GM06990 (cell line): ENCODE data around the gene SEZ6.

ENCODE experiments used
- DNase-seq: peaks from one replicate; pipeline ENCODE4 v3.0.0-alpha.2; 2011; ENCODE audit not compliant: insufficient read length; ENCODE audit errors: extremely low read depth
- H3K27me3 ChIP-seq: replicated peaks from 2 replicates; pipeline ENCODE4 v1.6.0; 2011; ENCODE audit warnings: low read length; ENCODE audit not compliant: control insufficient read depth, insufficient read depth
- H3K36me3 ChIP-seq: 2 replicates; pipeline ENCODE4 v1.5.1; 2011; ENCODE audit warnings: low read length; ENCODE audit not compliant: control insufficient read depth, insufficient read depth
- H3K4me3 ChIP-seq: replicated peaks from 2 replicates; pipeline ENCODE4 v1.5.1; 2011; ENCODE audit warnings: low read depth, mild to moderate bottlenecking, control low read depth, low read length
- TF ChIP-seq, protein P1 (sequence below): IDR thresholded peaks from 2 replicates; pipeline ENCODE4 v1.5.1; 2011; ENCODE audit warnings: low read length, control low read depth, mild to moderate bottlenecking, inconsistent platforms; ENCODE audit not compliant: insufficient read depth, poor library complexity, severe bottlenecking

SEZ6 gene

DNA sequence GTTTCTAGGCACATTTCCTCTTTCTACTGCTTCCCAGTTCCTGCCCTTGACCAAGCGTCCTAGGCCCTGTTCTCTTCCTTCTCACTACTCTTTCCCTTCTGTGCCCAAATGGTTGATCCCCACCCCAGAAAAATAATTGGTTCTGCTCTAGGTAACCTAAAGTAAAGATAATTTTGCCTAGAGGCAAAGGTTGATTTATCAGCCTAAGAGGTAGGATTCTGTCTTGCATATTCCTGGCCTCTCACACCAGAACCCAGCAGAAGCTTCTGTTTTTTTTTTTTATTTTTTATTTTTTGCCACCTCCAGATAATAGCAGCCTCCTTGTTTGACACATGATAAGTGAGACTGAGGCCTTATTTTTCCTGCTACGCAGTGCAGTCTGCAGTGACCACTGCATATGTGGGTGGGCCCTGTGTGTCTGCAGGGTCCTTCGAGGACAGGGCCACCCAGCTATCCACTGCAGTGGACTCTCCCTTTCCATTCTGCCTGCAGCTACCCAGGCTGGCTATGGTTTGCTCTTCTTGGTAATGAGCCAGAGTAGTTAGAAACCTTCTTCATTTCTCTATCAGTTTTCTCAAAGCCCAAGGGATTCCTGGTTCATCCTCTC, 37.8 kb upstream of the SEZ6 start:
- Histone ChIP-seq H3K36me3 (no peaks in the 10 kb centered on the region), H3K27me3 (no peaks in the 10 kb centered on the region; the same call in 1 of the 2 replicates), H3K4me3 (no peak overlapping the region)
- no peak for DNase-seq
- TF ChIP-seq, protein P1, sequence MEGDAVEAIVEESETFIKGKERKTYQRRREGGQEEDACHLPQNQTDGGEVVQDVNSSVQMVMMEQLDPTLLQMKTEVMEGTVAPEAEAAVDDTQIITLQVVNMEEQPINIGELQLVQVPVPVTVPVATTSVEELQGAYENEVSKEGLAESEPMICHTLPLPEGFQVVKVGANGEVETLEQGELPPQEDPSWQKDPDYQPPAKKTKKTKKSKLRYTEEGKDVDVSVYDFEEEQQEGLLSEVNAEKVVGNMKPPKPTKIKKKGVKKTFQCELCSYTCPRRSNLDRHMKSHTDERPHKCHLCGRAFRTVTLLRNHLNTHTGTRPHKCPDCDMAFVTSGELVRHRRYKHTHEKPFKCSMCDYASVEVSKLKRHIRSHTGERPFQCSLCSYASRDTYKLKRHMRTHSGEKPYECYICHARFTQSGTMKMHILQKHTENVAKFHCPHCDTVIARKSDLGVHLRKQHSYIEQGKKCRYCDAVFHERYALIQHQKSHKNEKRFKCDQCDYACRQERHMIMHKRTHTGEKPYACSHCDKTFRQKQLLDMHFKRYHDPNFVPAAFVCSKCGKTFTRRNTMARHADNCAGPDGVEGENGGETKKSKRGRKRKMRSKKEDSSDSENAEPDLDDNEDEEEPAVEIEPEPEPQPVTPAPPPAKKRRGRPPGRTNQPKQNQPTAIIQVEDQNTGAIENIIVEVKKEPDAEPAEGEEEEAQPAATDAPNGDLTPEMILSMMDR, result no peak

DNA sequence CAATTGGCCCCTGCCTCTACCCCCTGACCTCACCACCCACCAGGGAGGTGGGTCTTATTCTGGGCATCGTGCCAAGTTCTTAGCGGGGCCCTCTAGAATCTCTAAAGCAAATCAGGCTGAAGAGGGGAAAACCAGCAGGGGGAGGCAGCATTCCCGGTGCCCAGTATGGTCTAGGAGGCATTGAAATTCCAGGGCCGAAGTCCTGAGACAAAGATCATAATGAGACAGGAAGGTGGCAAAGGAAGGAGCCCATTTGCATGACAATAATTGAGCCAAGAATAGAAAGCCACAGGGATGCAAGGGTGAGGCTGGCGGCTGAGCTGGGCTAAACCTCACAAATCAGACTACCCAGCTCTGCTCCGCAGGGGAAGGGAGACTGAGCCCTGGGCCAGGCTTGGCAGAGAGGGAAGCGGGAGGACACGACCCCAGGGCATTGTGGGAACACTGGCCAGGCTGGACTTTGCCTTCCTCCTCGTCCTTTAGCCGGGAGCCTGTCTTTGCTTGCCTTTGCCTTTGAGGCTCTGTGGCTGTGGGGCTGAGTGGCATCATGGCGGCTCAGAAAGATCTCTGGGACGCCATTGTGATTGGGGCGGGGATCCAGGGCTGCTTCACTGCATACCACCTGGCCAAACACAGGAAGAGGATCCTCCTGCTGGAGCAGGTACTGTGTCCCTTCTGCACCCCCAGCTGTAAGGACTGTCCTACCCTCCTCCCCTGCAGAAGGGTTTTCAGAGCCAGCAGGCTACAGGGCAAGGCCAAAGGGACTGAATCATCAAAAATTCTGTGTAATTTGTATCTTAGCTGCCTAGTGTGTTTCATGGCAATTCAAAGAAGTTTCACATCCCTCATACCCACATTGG, 37.1 kb upstream of the SEZ6 start, which contains the start of gene PIPOX:
PIPOX (plus strand) TSS at position 463 of the 860 bp plus-strand sequence; CDS start at position 548, 85 bp downstream.
- TF ChIP-seq, protein P1, result no peak
- no peak for DNase-seq
- H3K4me3 ChIP-seq, result no peak within 1 kb of the TSS
- no peaks in the 10 kb centered on the region; the same call in 1 of the 2 replicates for H3K27me3 ChIP-seq
- H3K36me3 ChIP-seq, result no peaks in the 10 kb centered on the region

DNA sequence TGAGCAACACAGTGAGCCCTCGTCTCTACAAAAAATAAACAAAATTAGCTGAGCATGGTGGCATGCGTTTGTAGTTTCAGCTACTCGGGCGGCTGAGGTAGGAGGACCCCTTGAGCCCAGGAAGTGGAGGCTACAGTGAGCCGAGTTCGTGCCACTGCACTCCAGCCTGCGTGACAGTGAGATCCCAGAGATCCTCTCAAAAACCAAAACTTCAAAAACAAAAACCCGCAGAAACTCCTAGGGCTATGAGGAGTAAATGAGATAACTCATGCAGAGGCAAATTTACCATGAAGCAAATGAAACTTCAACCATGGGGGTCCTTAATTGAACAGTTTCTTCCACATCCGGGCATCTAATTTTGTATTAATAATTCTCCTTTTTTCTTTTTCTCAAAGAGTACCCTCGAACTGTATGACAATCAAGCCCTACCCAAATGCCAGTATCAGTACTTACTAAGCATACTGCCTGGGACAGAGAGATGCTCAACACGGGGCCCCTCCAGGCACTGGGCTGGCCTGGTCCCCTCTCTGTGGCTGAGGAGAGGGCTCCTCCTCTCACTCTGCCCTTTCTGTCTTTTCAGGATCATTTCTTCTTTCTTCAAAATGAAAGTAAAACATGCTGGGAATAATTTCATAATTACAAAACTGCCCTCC, 36.3 kb upstream of the SEZ6 start:
- H3K4me3 ChIP-seq, result no peak overlapping the region
- no peak for DNase-seq
- TF ChIP-seq, protein P1, result no peak
- H3K27me3 ChIP-seq, result no peaks in the 10 kb centered on the region; the same call in 1 of the 2 replicates
- H3K36me3 ChIP-seq, result no peaks in the 10 kb centered on the region

DNA sequence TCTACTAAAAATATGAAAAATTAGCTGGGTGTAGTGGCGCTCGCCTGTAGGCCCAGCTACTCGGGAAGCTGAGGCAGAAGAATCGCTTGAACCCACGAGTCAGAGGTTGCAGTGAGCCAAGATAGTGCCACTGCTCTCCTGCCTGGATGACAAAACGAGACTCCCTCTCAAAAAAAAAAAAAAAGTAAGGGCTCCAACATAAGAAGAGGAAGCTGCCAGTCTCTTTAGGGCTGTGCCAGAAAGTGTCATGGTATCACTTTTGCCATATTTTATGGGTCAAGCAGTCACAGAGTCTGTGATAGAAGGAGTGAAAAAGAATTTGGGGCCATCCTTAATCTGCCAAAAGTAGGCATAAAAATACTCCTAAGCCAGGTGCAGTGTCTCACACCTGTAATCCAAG, 35.7 kb upstream of the SEZ6 start:
- DNase-seq, result no peak
- Histone ChIP-seq H3K36me3 (no peaks in the 10 kb centered on the region), H3K27me3 (no peaks in the 10 kb centered on the region; the same call in 1 of the 2 replicates), H3K4me3 (no peak overlapping the region)
- TF ChIP-seq, protein P1, result no peak

DNA sequence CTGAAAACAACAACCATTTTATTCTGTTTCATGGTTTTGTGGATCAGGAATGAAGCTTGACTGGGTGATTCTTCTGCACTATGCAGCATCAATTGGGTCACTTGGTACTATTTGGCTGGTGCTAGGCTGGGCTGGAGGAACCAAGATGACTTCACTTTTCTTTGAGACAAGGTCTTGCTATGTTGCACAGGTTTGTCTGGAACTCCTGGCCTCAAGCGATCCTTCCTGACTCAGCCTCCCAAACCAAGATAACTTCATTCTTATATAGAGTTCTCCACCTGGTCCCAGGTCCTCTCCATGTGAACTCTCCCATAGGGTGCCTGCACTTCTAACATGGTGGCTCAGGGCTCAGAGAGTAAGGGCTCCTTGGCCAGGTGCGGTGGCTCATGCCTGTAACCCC, 35.3 kb upstream of the SEZ6 start:
- H3K36me3 ChIP-seq, result no peaks in the 10 kb centered on the region
- TF ChIP-seq, protein P1, result no peak
- DNase-seq, result no peak
- no peak overlapping the region for H3K4me3 ChIP-seq
- no peaks in the 10 kb centered on the region; the same call in none of the 2 replicates for H3K27me3 ChIP-seq
